ENCODE measurements around the gene RHBDD2. TPM values are rescaled to one million over a fixed set of nuclear protein-coding genes. Genes with fewer than 3 reads are reported as not detected.
"Not testable (repeated sequence)": the region's sequence is repeated elsewhere in the genome, so short reads cannot be mapped to it uniquely, and the experiment has no call there.

RHBDD2 gene
- total RNA-seq, 2 experiments from 2014 or later = 18.6 to 20.3 TPM

DNA sequence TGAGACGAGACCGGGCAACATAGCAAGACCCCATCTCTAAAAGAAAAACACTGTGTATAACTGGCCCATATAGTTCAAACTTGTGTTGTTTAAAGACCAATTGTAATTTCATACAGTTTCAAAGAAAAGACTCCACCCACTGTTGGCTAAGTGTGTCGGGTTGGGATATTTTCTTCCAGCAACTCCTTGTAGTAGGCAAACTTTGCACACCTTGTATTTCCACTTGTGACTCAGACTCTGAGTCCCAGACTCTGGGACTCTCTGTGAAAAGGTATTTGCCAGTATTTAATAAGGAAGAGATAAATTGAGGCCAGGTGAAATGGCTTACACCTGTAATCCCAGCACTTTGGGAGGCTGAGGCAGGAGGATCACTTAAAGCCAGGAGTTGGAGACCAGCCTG, 29.3 kb upstream of the RHBDD2 start:
- TF ChIP-seq, protein P1, sequence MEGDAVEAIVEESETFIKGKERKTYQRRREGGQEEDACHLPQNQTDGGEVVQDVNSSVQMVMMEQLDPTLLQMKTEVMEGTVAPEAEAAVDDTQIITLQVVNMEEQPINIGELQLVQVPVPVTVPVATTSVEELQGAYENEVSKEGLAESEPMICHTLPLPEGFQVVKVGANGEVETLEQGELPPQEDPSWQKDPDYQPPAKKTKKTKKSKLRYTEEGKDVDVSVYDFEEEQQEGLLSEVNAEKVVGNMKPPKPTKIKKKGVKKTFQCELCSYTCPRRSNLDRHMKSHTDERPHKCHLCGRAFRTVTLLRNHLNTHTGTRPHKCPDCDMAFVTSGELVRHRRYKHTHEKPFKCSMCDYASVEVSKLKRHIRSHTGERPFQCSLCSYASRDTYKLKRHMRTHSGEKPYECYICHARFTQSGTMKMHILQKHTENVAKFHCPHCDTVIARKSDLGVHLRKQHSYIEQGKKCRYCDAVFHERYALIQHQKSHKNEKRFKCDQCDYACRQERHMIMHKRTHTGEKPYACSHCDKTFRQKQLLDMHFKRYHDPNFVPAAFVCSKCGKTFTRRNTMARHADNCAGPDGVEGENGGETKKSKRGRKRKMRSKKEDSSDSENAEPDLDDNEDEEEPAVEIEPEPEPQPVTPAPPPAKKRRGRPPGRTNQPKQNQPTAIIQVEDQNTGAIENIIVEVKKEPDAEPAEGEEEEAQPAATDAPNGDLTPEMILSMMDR (conservative IDR thresholded peaks at IDR 0.05; ENCODE audit: low read length) = no peak
- TF ChIP-seq EZH2phosphoT487 (IDR thresholded peaks at IDR 0.05; ENCODE audit: borderline replicate concordance, low read depth, low read length) = no peak
- H3K9me2 ChIP-seq (ENCODE audit: insufficient read depth, low read length) = no peaks in the 10 kb centered on the region
- no TSS peak for BruUV-seq (replicated peaks)
- no peak overlapping the region for H3K27ac ChIP-seq (ENCODE audit: low read depth, low read length, poor library complexity, severe bottlenecking)
- H3K9me3 ChIP-seq (ENCODE audit: low read length) = no peaks in the 10 kb centered on the region
- ChIA-PET CTCF (ENCODE audit: unreplicated experiment) (no interaction called here), POLR2A (no interaction called here)
- H4K20me1 ChIP-seq (ENCODE audit: insufficient read depth, low read length) = no peaks in the 10 kb centered on the region
- no peak overlapping the region for H3K4me2 ChIP-seq (ENCODE audit: low read length)
- H3K79me2 ChIP-seq (ENCODE audit: insufficient read depth, low read depth, low read length) = no peaks in the 10 kb centered on the region
- H3K4me1 ChIP-seq (ENCODE audit: insufficient read depth, low read length, poor library complexity, severe bottlenecking) = no peaks in the 10 kb centered on the region
- no peak for DNase-seq (ENCODE audit: low spot score)
- no peak overlapping the region for H3K4me3 ChIP-seq (ENCODE audit: low read depth, low read length, poor library complexity, severe bottlenecking)
- no peak overlapping the region for H2AFZ ChIP-seq (ENCODE audit: low read length)
- H3K36me3 ChIP-seq (ENCODE audit: insufficient read depth, low read length) = no peaks in the 10 kb centered on the region
- intact Hi-C loops (cut with micrococcal nuclease; ENCODE audit: unreplicated experiment) = no loop called here

- no peaks in the 10 kb centered on the region for H3K9me3 ChIP-seq (ENCODE audit: low read length)
- no peak overlapping the region for H2AFZ ChIP-seq (ENCODE audit: low read length)
- H3K9me2 ChIP-seq (ENCODE audit: insufficient read depth, low read length) = no peaks in the 10 kb centered on the region
- TF ChIP-seq, protein P1 (conservative IDR thresholded peaks at IDR 0.05; ENCODE audit: low read length) = no peak
- no peak for TF ChIP-seq EZH2phosphoT487 (IDR thresholded peaks at IDR 0.05; ENCODE audit: borderline replicate concordance, low read depth, low read length)
- H3K36me3 ChIP-seq (ENCODE audit: insufficient read depth, low read length) = no peaks in the 10 kb centered on the region
- H3K27ac ChIP-seq (ENCODE audit: low read depth, low read length, poor library complexity, severe bottlenecking) = no peak overlapping the region
- BruUV-seq (replicated peaks) = no TSS peak
- H3K4me1 ChIP-seq (ENCODE audit: insufficient read depth, low read length, poor library complexity, severe bottlenecking) = no peaks in the 10 kb centered on the region
- DNase-seq (ENCODE audit: low spot score) = no peak
- intact Hi-C loops (cut with micrococcal nuclease; ENCODE audit: unreplicated experiment) = no loop called here
- no peaks in the 10 kb centered on the region for H4K20me1 ChIP-seq (ENCODE audit: insufficient read depth, low read length)
- no peak overlapping the region for H3K4me2 ChIP-seq (ENCODE audit: low read length)
- no peaks in the 10 kb centered on the region for H3K79me2 ChIP-seq (ENCODE audit: insufficient read depth, low read depth, low read length)
- no peak overlapping the region for H3K4me3 ChIP-seq (ENCODE audit: low read depth, low read length, poor library complexity, severe bottlenecking)
- CTCF ChIA-PET (ENCODE audit: unreplicated experiment) = no interaction called here
- POLR2A ChIA-PET = no interaction called here
These were observed 28.6 kb upstream of the RHBDD2 start for GRCh38 chr7:75850235-75850634.

- POLR2A ChIA-PET = no interaction called here
These were observed 24.6 kb upstream of the RHBDD2 start for GRCh38 chr7:75854233-75854632.

GRCh38 chr7:75854813-75855345, 24.0 kb upstream of the RHBDD2 start:
- POLR2A ChIA-PET = interaction anchor here (0.6 kb wide), 1 partner anchor 34 kb away, joined by 3 read pairs; no protein-coding TSS in a partner anchor
- H4K20me1 ChIP-seq (ENCODE audit: insufficient read depth, low read length); H3K4me1 ChIP-seq (ENCODE audit: insufficient read depth, low read length, poor library complexity, severe bottlenecking); DNase-seq (ENCODE audit: low spot score); H3K27ac ChIP-seq (ENCODE audit: low read depth, low read length, poor library complexity, severe bottlenecking); intact Hi-C loops (cut with micrococcal nuclease; ENCODE audit: unreplicated experiment); BruUV-seq (replicated peaks); H3K79me2 ChIP-seq (ENCODE audit: insufficient read depth, low read depth, low read length); CTCF ChIA-PET (ENCODE audit: unreplicated experiment); H3K36me3 ChIP-seq (ENCODE audit: insufficient read depth, low read length); H3K4me3 ChIP-seq (ENCODE audit: low read depth, low read length, poor library complexity, severe bottlenecking); H3K9me2 ChIP-seq (ENCODE audit: insufficient read depth, low read length); H2AFZ ChIP-seq (ENCODE audit: low read length); H3K4me2 ChIP-seq (ENCODE audit: low read length); H3K9me3 ChIP-seq (ENCODE audit: low read length): not testable (repeated sequence)

More at GRCh38 chr7:75854233-75854632, 24.6 kb upstream of the RHBDD2 start:
- H2AFZ ChIP-seq (ENCODE audit: low read length) = no peak overlapping the region
- no peaks in the 10 kb centered on the region for H3K9me2 ChIP-seq (ENCODE audit: insufficient read depth, low read length)
- H3K79me2 ChIP-seq (ENCODE audit: insufficient read depth, low read depth, low read length) = no peaks in the 10 kb centered on the region
- TF ChIP-seq EZH2phosphoT487 (IDR thresholded peaks at IDR 0.05; ENCODE audit: borderline replicate concordance, low read depth, low read length) = no peak
- TF ChIP-seq, protein P1 (conservative IDR thresholded peaks at IDR 0.05; ENCODE audit: low read length) = no peak
- no TSS peak for BruUV-seq (replicated peaks)
- H3K4me1 ChIP-seq (ENCODE audit: insufficient read depth, low read length, poor library complexity, severe bottlenecking) = no peaks in the 10 kb centered on the region
- DNase-seq (ENCODE audit: low spot score) = no peak
- no peak overlapping the region for H3K27ac ChIP-seq (ENCODE audit: low read depth, low read length, poor library complexity, severe bottlenecking)
- CTCF ChIA-PET (ENCODE audit: unreplicated experiment) = no interaction called here
- H3K36me3 ChIP-seq (ENCODE audit: insufficient read depth, low read length) = no peaks in the 10 kb centered on the region
- H3K9me3 ChIP-seq (ENCODE audit: low read length) = no peaks in the 10 kb centered on the region
- no peak overlapping the region for H3K4me3 ChIP-seq (ENCODE audit: low read depth, low read length, poor library complexity, severe bottlenecking)
- H3K4me2 ChIP-seq (ENCODE audit: low read length) = no peak overlapping the region
- intact Hi-C loops (cut with micrococcal nuclease; ENCODE audit: unreplicated experiment) = no loop called here
- H4K20me1 ChIP-seq (ENCODE audit: insufficient read depth, low read length) = no peaks in the 10 kb centered on the region
